Measurements from ENCODE around the gene DIAPH2. TPM values are rescaled to one million over a fixed set of nuclear protein-coding genes. Genes with fewer than 3 reads are reported as not detected.

Gene DIAPH2
- total and polyA plus RNA-seq, 9 of the 15 experiments (the other 6 are each of a cell fraction or from before 2014, with no cell fraction given): 0.01 to 0.18 (median 0.07) TPM; not detected in 1

DNA sequence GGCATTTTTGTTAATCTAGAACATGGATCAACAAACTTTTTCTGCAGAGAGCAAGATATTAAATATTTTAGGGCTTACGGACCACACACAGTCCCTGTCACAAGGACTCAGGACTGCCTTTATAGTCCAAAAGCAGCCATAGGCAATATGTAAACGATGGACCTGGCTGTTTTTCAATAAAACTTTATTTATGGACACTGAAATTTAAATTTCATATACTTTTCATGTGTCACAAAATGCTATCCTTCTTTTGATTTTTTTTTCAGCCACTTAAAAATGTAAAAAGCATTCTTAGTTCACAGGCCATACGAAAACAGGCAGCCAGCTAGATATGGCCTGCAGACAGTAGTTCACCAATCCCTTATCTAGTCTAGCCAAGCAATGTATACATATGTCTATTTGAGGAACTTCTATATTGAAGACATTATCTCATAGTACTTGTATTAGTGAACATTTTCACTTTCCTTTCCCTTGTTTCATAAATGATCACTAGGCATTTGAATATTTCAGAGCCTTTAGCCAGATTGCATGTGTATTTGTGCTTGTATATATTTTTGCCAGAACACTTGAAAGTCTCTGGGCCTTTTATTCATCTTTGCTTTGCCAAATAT lies 549.9 kb downstream of the DIAPH2 start:
- ChIA-PET CTCF (ENCODE audit: low intra/inter-chr PET ratio) (no interaction called here), POLR2A (no interaction called here)
- BruUV-seq (replicated peaks): no TSS peak
- WGBS (ENCODE audit: insufficient coverage, low coverage, missing lambda C conversion rate): 9% methylated on average over 3 of the region's 3 CpGs
- Histone ChIP-seq H3K36me3 (ENCODE audit: control insufficient read depth, insufficient read depth, low read length) (no peaks in the 10 kb centered on the region), H3K27me3 (ENCODE audit: control insufficient read depth in 2 of 2, insufficient read depth in 2 of 2, low read length in 2 of 2) (no peaks in the 10 kb centered on the region), H3K4me2 (ENCODE audit: insufficient read depth, low read length) (no peak overlapping the region), H2AFZ (ENCODE audit: low read depth, low read length) (no peak overlapping the region), H3K9me1 (ENCODE audit: control insufficient read depth, insufficient read depth, low read length) (no peaks in the 10 kb centered on the region), H3K27ac (ENCODE audit: extremely low read depth, low read depth, low read length) (no peak overlapping the region), H3K4me1 (replicated peaks in 1 of 2; ENCODE audit: control insufficient read depth in 2 of 2, insufficient read depth in 2 of 2, low read length in 2 of 2) (no peaks in the 10 kb centered on the region; a peak in 1 of 5 replicates), H3K4me3 (no peak overlapping the region), H3K9ac (ENCODE audit: insufficient read depth in 1 of 2, low read depth in 2 of 2, low read length in 2 of 2) (no peak overlapping the region), H3K79me2 (ENCODE audit: control insufficient read depth, insufficient read depth, low read length) (no peaks in the 10 kb centered on the region), H3K9me3 (replicated peaks; ENCODE audit: control insufficient read depth, insufficient read depth, low read depth, low read length) (no peaks in the 10 kb centered on the region), H4K20me1 (replicated peaks; ENCODE audit: control insufficient read depth, insufficient read depth, low read length) (no peaks in the 10 kb centered on the region)
- DNase-seq (ENCODE audit: extremely low read depth in 1 of 4, low spot score in 3 of 4) (no peak), ATAC-seq (no peak), FAIRE-seq (no peak)
- intact Hi-C loops (cut with micrococcal nuclease) (no loop called here), in situ Hi-C loops (cut with MboI) (no loop called here)
- TF ChIP-seq POLR3G (IDR thresholded peaks at IDR 0.05; ENCODE audit: extremely low read depth, insufficient read length, insufficient replicate concordance) (no peak), NR2F6 (CRISPR knock-in tag; IDR thresholded peaks at IDR 0.05) (no peak), ZNF24 (IDR thresholded peaks at IDR 0.05) (no peak), HINFP (tag; conservative IDR thresholded peaks at IDR 0.05; ENCODE audit: low read depth) (no peak), MYBL2 (IDR thresholded peaks at IDR 0.05; ENCODE audit: low read depth) (no peak), MYBL2 (CRISPR knock-in tag; IDR thresholded peaks at IDR 0.05; ENCODE audit: borderline replicate concordance) (no peak), NR2C2 (CRISPR knock-in tag; IDR thresholded peaks at IDR 0.05) (no peak), NR2C2 (tag; IDR thresholded peaks at IDR 0.05) (no peak), SMAD4 (CRISPR knock-in tag; conservative IDR thresholded peaks at IDR 0.05) (0 out of 2 replicates have a peak, but pooled peaks have one; percentile 18)
- TF ChIP-seq, protein P1, sequence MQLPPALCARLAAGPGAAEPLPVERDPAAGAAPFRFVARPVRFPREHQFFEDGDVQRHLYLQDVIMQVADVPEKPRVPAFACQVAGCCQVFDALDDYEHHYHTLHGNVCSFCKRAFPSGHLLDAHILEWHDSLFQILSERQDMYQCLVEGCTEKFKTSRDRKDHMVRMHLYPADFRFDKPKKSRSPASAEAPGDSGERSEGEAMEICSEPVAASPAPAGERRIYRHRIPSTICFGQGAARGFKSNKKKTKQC (CRISPR knock-in tag; IDR thresholded peaks at IDR 0.05): no peak
- TF ChIP-seq, protein P2, sequence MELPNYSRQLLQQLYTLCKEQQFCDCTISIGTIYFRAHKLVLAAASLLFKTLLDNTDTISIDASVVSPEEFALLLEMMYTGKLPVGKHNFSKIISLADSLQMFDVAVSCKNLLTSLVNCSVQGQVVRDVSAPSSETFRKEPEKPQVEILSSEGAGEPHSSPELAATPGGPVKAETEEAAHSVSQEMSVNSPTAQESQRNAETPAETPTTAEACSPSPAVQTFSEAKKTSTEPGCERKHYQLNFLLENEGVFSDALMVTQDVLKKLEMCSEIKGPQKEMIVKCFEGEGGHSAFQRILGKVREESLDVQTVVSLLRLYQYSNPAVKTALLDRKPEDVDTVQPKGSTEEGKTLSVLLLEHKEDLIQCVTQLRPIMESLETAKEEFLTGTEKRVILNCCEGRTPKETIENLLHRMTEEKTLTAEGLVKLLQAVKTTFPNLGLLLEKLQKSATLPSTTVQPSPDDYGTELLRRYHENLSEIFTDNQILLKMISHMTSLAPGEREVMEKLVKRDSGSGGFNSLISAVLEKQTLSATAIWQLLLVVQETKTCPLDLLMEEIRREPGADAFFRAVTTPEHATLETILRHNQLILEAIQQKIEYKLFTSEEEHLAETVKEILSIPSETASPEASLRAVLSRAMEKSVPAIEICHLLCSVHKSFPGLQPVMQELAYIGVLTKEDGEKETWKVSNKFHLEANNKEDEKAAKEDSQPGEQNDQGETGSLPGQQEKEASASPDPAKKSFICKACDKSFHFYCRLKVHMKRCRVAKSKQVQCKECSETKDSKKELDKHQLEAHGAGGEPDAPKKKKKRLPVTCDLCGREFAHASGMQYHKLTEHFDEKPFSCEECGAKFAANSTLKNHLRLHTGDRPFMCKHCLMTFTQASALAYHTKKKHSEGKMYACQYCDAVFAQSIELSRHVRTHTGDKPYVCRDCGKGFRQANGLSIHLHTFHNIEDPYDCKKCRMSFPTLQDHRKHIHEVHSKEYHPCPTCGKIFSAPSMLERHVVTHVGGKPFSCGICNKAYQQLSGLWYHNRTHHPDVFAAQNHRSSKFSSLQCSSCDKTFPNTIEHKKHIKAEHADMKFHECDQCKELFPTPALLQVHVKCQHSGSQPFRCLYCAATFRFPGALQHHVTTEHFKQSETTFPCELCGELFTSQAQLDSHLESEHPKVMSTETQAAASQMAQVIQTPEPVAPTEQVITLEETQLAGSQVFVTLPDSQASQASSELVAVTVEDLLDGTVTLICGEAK (IDR thresholded peaks at IDR 0.05): peak; percentile 73
- TF ChIP-seq, protein P2 (CRISPR knock-in tag; IDR thresholded peaks at IDR 0.05): no peak
